Measurements from ENCODE around the gene CCDC178.

DNA sequence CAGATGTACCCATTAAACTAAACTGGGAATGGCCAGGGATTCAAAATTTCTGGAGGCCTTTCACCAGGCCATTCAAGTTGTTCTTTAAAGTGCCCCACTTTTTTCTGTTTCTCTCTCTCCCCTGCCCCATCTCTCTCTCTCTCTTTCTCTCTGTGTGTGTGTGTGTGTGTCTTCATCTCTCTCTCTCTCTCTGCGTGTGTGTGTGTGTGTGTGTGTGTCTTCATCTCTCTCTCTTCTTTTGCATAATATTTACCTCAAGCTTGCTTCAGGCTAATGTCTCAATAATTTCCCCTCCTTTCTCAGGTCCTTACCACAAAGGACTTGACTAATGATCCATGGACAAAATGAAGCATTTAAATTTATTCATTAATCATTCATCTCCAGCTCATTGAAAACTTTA is 503.5 kb downstream of the CCDC178 start:
- TF ChIP-seq POLR2AphosphoS5 (IDR thresholded peaks at IDR 0.05; ENCODE audit: borderline replicate concordance, low read depth, low read length) (no peak), EZH2 (IDR thresholded peaks at IDR 0.05) (no peak)

Measured in SK-N-MC (cell line).